ENCODE results near the gene PLCXD1. TPM values are rescaled to one million over a fixed set of nuclear protein-coding genes. Genes with fewer than 3 reads are reported as not detected.

PLCXD1 gene
- total RNA-seq, 1 experiment from 2014 or later, result 60.9 TPM

GRCh38 chrX:258291-259040 lies 22.7 kb upstream of the PLCXD1 start:
- ChIA-PET CTCF (no interaction called here), POLR2A (ENCODE audit: low non-redundant PET) (no interaction called here)
- intact Hi-C loops (cut with micrococcal nuclease; ENCODE audit: unreplicated experiment), result no loop called here
- no peaks in the 10 kb centered on the region for H3K9me3 ChIP-seq (ENCODE audit: low read depth, low read length, poor library complexity, severe bottlenecking)
- no peaks in the 10 kb centered on the region for H3K4me1 ChIP-seq (ENCODE audit: insufficient read depth, low read length, poor library complexity, severe bottlenecking)
- DNase-seq (ENCODE audit: low spot score), result no peak
- no peak overlapping the region for H3K4me3 ChIP-seq (ENCODE audit: low read depth, low read length, poor library complexity, severe bottlenecking)
- BruUV-seq (replicated peaks), result no TSS peak
- no peaks in the 10 kb centered on the region for H3K27me3 ChIP-seq (replicated peaks; ENCODE audit: insufficient read depth, low read depth, low read length, poor library complexity)
- no peak for TF ChIP-seq EZH2 (IDR thresholded peaks at IDR 0.05; ENCODE audit: borderline replicate concordance, low read depth, low read length, poor library complexity, severe bottlenecking)
- no peak for TF ChIP-seq CTCF (conservative IDR thresholded peaks at IDR 0.05; ENCODE audit: low read depth, low read length)
- H3K36me3 ChIP-seq (ENCODE audit: insufficient read depth, low read length, poor library complexity, severe bottlenecking), result no peaks in the 10 kb centered on the region
- no peak overlapping the region for H3K27ac ChIP-seq (ENCODE audit: low read depth, low read length, poor library complexity, severe bottlenecking)

- no peak overlapping the region for H3K27ac ChIP-seq (ENCODE audit: low read depth, low read length, poor library complexity, severe bottlenecking)
- intact Hi-C loops (cut with micrococcal nuclease; ENCODE audit: unreplicated experiment), result no loop called here
- POLR2A ChIA-PET (ENCODE audit: low non-redundant PET), result no interaction called here
These were observed 21.4 kb upstream of the PLCXD1 start for GRCh38 chrX:259692-260355.

More at GRCh38 chrX:259692-260355, 21.4 kb upstream of the PLCXD1 start:
- Histone ChIP-seq H3K9me3 (ENCODE audit: low read depth, low read length, poor library complexity, severe bottlenecking) (no peaks in the 10 kb centered on the region), H3K4me1 (ENCODE audit: insufficient read depth, low read length, poor library complexity, severe bottlenecking) (no peaks in the 10 kb centered on the region), H3K4me3 (ENCODE audit: low read depth, low read length, poor library complexity, severe bottlenecking) (no peak overlapping the region), H3K27me3 (replicated peaks; ENCODE audit: insufficient read depth, low read depth, low read length, poor library complexity) (no peaks in the 10 kb centered on the region), H3K36me3 (ENCODE audit: insufficient read depth, low read length, poor library complexity, severe bottlenecking) (no peaks in the 10 kb centered on the region)
- no peak for DNase-seq (ENCODE audit: low spot score)
- CTCF ChIA-PET, result no interaction called here
- TF ChIP-seq CTCF (conservative IDR thresholded peaks at IDR 0.05; ENCODE audit: low read depth, low read length), result no peak
- no peak for TF ChIP-seq EZH2 (IDR thresholded peaks at IDR 0.05; ENCODE audit: borderline replicate concordance, low read depth, low read length, poor library complexity, severe bottlenecking)
- no TSS peak for BruUV-seq (replicated peaks)
